Spleen (tissue), 11 donors: ENCODE measurements around the gene GUCD1. TPM values are rescaled to one million over a fixed set of nuclear protein-coding genes. Genes with fewer than 3 reads are reported as not detected.
"Not testable (repeated sequence)": the region's sequence is repeated elsewhere in the genome, so short reads cannot be mapped to it uniquely, and the experiment has no call there.

Source experiments
- DNase-seq: peaks from one replicate; pipeline ENCODE4 v3.0.0-alpha.2; 2020
- H3K27ac ChIP-seq, 8 donors: fragments of 200-600 bp; sonication (generic) in 7 of 8; 1 replicate in 4 of 8; 2 replicates in 4 of 8; pipeline versions ENCODE4 v1.5.0 to v1.8.0; 2016 to 2021; ENCODE audit warnings: inconsistent platforms in 4 of 8, mild to moderate bottlenecking in 4 of 8, moderate library complexity in 1 of 8
- H3K27me3 ChIP-seq, 7 donors: fragments of 200-600 bp; sonication (generic) in 6 of 7; replicated peaks in 1 of 7; 1 replicate in 4 of 7; 2 replicates in 3 of 7; pipeline versions ENCODE4 v1.5.0 to v1.8.0; 2016 to 2021; ENCODE audit warnings: inconsistent platforms in 3 of 7, mild to moderate bottlenecking in 1 of 7
- H3K36me3 ChIP-seq, 6 donors: fragments of 200-600 bp; sonication (generic) in 5 of 6; 1 replicate in 4 of 6; 2 replicates in 2 of 6; pipeline versions ENCODE4 v1.5.0 to v1.8.0; 2016 to 2021; ENCODE audit warnings: inconsistent platforms in 2 of 6
- H3K4me1 ChIP-seq, 6 donors: fragments of 200-600 bp; sonication (generic) in 5 of 6; 1 replicate in 3 of 6; 2 replicates in 3 of 6; pipeline versions ENCODE4 v1.5.0 to v1.8.0; 2016 to 2021; ENCODE audit warnings: inconsistent platforms in 3 of 6
- H3K4me3 ChIP-seq, 8 donors: fragments of 200-600 bp; sonication (generic) in 7 of 8; 1 replicate in 4 of 8; 2 replicates in 4 of 8; pipeline versions ENCODE4 v1.5.0 to v1.8.0; 2016 to 2021; ENCODE audit warnings: inconsistent platforms in 4 of 8, mild to moderate bottlenecking in 4 of 8, moderate library complexity in 2 of 8
- H3K9me3 ChIP-seq, 8 donors: fragments of 200-600 bp; sonication (generic) in 7 of 8; 1 replicate in 4 of 8; 2 replicates in 4 of 8; pipeline versions ENCODE4 v1.5.0 to v1.8.0; 2016 to 2021; ENCODE audit warnings: inconsistent platforms in 4 of 8
- POLR2A ChIP-seq, 3 donors: fragments of 450-650 bp; IDR thresholded peaks; one replicate each; pipeline ENCODE4 v1.5.1; 2017; ENCODE audit warnings: antibody characterized with exemption in 3 of 3, mild to moderate bottlenecking in 1 of 3
- POLR2AphosphoS5 ChIP-seq, 3 donors: sonication (generic); formaldehyde crosslinking; IDR thresholded peaks; one replicate each; pipeline ENCODE4 v1.5.1; 2017; ENCODE audit warnings: antibody characterized with exemption in 3 of 3
- WGBS, 5 donors: extraction: QIAGEN DNeasy Blood & Tissue Kit in 3 of 5; methylation state at CpG; one replicate each; pipeline versions ENCODE4 v1.1.5 to v1.1.7; 2013 to 2018; 5-methylcytosine and 5-hydroxymethylcytosine counted together
- intact Hi-C: fragments of 100-400 bp; cut with DNase I; formaldehyde crosslinking; loops from one replicate; pipeline ENCODE4 v1.15.0; 2023; ENCODE audit warnings: low total_unique reads
- polyA plus RNA-seq, 3 donors: library from polyadenylated mRNA; stranded (reverse); fragments of 200-250 nt; gene quantifications; one replicate each; pipeline ENCODE4 v1.2.1, GENCODE V29; 2013
- total RNA-seq, 7 donors: library from RNA; depleted of rRNA in 3 of 7; stranded (reverse); fragments of >200 nt in 3 of 7; fragmentation: NEBNext Ultra II Directional in 4 of 7; extraction: Animal tissue kit (Norgen Biotek cat#: 25700) in 4 of 7; gene quantifications; one replicate each; pipeline versions ENCODE4 v1.1.0 to v1.2.1, GENCODE V29; 2016 to 2021
- TF ChIP-seq, protein P1 (sequence below), 11 experiments: fragments of 200-600 bp in 7 of 11; fragments of 450-650 bp in 4 of 11; sonication (generic) in 4 of 11; IDR thresholded peaks in 8 of 11; conservative IDR thresholded peaks in 3 of 11; 1 replicate in 7 of 11; 2 replicates in 4 of 11; pipeline versions ENCODE4 v1.4.0 to v1.8.0; 2016 to 2021; ENCODE audit warnings: antibody characterized with exemption in 11 of 11, inconsistent platforms in 4 of 11, mild to moderate bottlenecking in 1 of 11
- donor health status: healthy with polysubstance abuse.
- donor health status: DM: no; HTN: no; CAD: no; lungs with moderate emphysema.
- donor health status: DM: no; HTN: no; CAD: no.
- donor health status: Bipolar disorder and iron deficiency.
- donor health status: healthy.
- donor health status: DM: no; HTN: no; CAD: no.
- donor health status: DM: yes; HTN: yes; CAD: no.

The GUCD1 gene
- total and polyA plus RNA-seq, 10 donors: 82.6 to 162 (median 106) TPM

DNA sequence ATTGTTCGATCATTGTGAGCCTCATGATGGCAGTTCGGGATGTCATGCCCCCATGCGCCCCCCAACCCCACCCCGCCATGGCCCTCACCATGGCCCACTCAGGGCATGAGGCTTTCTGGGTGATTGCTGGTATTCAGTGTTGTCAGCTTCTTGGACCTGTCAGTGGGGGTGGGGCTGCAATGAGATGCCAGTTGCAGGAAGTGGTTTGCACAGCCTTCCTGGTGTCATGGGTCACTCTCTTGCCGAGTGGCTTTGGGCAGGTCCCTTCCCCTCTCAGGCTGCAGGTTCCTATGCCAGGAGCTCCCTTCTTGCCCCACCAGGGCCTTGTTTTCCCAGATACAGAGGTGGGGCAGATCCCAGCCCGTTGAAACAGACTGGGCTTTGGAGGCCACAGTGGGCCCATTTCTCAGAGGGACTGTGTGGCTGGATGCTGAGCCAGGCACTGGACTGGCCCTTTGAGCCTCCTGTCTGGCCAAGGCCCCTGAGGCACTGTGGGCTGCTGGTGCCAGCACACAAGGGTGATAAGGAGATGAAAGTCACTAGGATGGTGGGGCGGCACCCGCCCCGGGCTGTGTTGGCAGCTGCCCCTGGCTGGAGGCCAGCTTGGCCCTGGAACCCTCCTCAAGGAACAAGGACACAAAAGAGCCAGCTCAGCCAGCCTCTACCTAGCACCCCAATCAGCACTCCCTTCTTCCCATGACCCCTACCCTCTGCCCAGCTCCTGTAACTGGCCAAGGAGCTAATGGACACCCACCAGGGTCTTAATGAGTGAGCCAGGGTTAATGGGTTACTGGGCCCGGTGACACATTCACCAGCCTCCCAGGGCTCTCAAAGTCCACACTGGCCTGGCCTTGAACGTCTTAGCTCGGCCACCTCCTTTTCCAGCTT lies 46.5 kb upstream of the GUCD1 start:
- no peaks in the 10 kb centered on the region for H3K9me3 ChIP-seq
- H3K36me3 ChIP-seq: no peaks in the 10 kb centered on the region
- intact Hi-C loops: no loop called here
- peaks cover 5 to 40% (median 25%) of the 10 kb centered on the region in 6 donors for H3K4me1 ChIP-seq
- peak overlapping the region in 6 of 8 donors; percentile 32 to 77 (median 58) for H3K27ac ChIP-seq
- H3K27me3 ChIP-seq: no peaks in the 10 kb centered on the region
- H3K4me3 ChIP-seq: peak overlapping the region in 1 of 8 donors; percentile 22
- no peak for DNase-seq
- WGBS, 5 donors: 65 to 73% (median 68%) methylated on average over 9 to 12 of the region's 12 CpGs
- TF ChIP-seq, protein P1, sequence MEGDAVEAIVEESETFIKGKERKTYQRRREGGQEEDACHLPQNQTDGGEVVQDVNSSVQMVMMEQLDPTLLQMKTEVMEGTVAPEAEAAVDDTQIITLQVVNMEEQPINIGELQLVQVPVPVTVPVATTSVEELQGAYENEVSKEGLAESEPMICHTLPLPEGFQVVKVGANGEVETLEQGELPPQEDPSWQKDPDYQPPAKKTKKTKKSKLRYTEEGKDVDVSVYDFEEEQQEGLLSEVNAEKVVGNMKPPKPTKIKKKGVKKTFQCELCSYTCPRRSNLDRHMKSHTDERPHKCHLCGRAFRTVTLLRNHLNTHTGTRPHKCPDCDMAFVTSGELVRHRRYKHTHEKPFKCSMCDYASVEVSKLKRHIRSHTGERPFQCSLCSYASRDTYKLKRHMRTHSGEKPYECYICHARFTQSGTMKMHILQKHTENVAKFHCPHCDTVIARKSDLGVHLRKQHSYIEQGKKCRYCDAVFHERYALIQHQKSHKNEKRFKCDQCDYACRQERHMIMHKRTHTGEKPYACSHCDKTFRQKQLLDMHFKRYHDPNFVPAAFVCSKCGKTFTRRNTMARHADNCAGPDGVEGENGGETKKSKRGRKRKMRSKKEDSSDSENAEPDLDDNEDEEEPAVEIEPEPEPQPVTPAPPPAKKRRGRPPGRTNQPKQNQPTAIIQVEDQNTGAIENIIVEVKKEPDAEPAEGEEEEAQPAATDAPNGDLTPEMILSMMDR (IDR thresholded peaks at IDR 0.05 in 8 of 11, conservative IDR thresholded peaks at IDR 0.05 in 3 of 11): no peak
- TF ChIP-seq POLR2AphosphoS5 (IDR thresholded peaks at IDR 0.05): peak in 1 of 3 donors; percentile 46

DNA sequence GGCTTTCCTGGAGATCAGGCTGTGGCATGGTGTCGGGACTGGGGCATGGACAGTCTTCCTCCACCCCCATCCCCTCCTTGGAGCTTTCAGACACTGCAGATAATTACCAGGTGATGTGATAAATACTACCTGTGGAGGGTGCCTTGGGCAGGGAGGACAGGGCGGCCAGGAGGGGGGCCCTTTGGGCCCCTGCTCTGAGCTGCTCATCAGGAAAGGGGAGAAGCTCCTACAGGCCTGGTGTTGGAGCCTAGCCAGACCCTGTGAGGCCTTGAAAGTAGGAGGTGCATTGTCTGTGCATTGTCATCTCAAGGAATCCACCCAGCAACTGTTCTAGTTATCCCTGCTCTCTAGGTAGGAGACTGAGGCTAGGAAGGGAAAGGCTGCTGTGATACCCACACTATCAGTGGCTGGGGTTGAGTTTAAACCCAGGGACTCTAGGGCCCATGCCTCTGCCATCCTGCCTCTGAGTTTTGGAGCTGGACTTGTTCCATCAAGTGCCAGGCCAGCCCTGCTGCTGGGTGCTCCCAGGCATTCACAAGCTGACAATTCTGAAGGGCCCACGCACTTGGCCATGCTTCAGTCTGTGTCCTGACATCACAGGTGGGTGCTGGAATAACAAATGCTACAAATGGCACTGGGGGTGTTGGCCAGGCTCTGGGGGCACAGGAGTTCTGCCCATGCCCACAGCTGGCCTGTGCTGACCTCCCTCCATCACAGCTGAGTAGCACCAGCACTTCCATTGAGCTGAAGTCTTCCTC lies 45.2 kb upstream of the GUCD1 start:
- 94 to 98% (median 95%) methylated on average over 2 to 3 of the region's 3 CpGs for WGBS, 5 donors
- H3K36me3 ChIP-seq, H3K9me3 ChIP-seq, H3K4me3 ChIP-seq, intact Hi-C loops, H3K27me3 ChIP-seq: not testable (repeated sequence)
- Histone ChIP-seq H3K27ac (peak overlapping the region in 1 of 8 donors; percentile 74), H3K4me1 (peaks cover 5 to 40% (median 25%) of the 10 kb centered on the region in 6 donors)
- DNase-seq: peak; percentile 39

DNA sequence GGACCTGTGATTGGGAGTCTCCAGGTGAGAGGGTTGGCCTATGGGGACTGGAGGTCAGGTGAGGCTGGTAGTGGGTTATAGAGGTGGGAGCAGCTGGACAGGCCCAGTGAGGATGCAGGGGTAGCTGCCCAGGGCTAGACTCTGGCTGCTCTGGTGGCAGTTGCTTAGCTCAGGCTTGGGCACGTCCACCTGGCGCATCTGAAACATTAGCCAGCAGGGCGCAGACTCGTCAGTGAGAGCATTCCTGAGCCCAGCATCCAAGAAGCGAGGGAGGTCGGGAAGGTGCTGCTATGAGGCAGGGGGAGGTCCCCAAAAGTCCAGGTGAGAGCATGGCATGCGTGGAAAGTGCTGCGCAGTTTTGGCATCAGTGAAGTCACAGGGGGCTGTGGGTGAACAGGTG lies 44.6 kb upstream of the GUCD1 start:
- H3K4me3 ChIP-seq: no peak overlapping the region
- no peaks in the 10 kb centered on the region for H3K9me3 ChIP-seq
- H3K36me3 ChIP-seq: no peaks in the 10 kb centered on the region
- peaks cover 5 to 40% (median 25%) of the 10 kb centered on the region in 6 donors for H3K4me1 ChIP-seq
- H3K27ac ChIP-seq: no peak overlapping the region
- H3K27me3 ChIP-seq: no peaks in the 10 kb centered on the region
- no peak for TF ChIP-seq POLR2AphosphoS5 (IDR thresholded peaks at IDR 0.05)
- TF ChIP-seq, protein P1 (IDR thresholded peaks at IDR 0.05 in 8 of 11, conservative IDR thresholded peaks at IDR 0.05 in 3 of 11): no peak
- 87 to 97% (median 87%) methylated on average over 7 to 8 of the region's 8 CpGs for WGBS, 5 donors
- intact Hi-C loops: no loop called here
- peak; percentile 66 for DNase-seq

DNA sequence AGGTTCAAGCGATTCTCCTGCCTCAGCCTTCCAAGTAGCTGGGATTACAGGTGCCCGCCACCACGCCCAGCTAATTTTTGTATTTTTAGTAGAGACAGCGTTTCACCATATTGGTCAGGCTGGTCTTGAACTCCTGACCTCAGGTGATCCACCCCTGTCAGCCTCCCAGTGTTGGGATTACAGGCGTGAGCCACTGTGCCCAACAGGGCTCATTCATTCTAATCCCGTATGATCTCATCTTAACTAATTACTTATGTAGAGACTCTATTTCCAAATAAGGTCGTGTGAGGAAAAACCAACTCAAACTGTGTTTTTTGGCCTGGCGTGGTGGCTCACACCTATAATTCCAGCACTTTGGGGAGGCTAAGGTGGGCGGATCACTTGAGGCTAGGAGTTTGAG lies 42.1 kb upstream of the GUCD1 start:
- H3K27me3 ChIP-seq: peaks cover 0 to 13% (median 0%) of the 10 kb centered on the region in 7 donors
- 88 to 97% (median 89%) methylated on average over 9 of the region's 9 CpGs for WGBS, 5 donors
- peaks cover 5 to 34% (median 24%) of the 10 kb centered on the region in 6 donors for H3K4me1 ChIP-seq
- H3K36me3 ChIP-seq, H3K27ac ChIP-seq, intact Hi-C loops, DNase-seq, H3K9me3 ChIP-seq, H3K4me3 ChIP-seq: not testable (repeated sequence)

DNA sequence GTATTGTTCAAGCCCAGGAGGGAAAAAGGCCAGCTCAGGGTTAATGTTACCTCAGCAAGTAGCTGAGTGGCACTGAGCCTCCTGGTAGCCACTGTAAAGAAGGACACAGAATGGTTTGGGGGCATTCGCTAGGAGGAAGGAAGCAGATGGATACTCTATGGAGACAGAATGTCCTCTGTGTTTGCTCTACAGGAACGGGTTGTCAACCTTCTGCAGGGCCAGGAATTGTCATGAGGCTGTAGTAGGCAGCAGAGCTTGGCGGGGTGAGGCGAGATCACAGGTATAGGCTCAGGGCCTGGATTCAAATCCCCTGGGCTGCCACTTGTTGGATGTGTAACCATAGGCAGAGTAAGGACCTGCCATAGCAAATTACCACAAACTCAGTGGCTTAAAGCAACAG lies 40.9 kb upstream of the GUCD1 start:
- intact Hi-C loops: no loop called here
- no peak for TF ChIP-seq POLR2AphosphoS5 (IDR thresholded peaks at IDR 0.05)
- TF ChIP-seq POLR2A (IDR thresholded peaks at IDR 0.05): no peak
- TF ChIP-seq, protein P1 (IDR thresholded peaks at IDR 0.05 in 8 of 11, conservative IDR thresholded peaks at IDR 0.05 in 3 of 11): no peak
- DNase-seq: no peak

More for the DNA sequence above, 40.9 kb upstream of the GUCD1 start:
- Histone ChIP-seq H3K27me3 (peaks cover 0 to 19% (median 0%) of the 10 kb centered on the region in 7 donors), H3K4me1 (peaks cover 0 to 26% (median 15%) of the 10 kb centered on the region in 6 donors), H3K9me3 (no peaks in the 10 kb centered on the region), H3K4me3 (no peak overlapping the region), H3K27ac (no peak overlapping the region), H3K36me3 (no peaks in the 10 kb centered on the region)
- 81 to 96% (median 89%) methylated on average over 4 of the region's 4 CpGs for WGBS, 5 donors
